DOHH2 (cell line): ENCODE measurements around the gene DPP8.

ENCODE experiments used
- H3F3A ChIP-seq: fragments of 200-600 bp; sonication (generic), shearing (Covaris generic); 2 replicates; pipeline ENCODE4 v1.6.0; 2016; ENCODE audit warnings: antibody characterized with exemption, mild to moderate bottlenecking; ENCODE audit not compliant: control insufficient read depth, insufficient read depth
- H3K27ac ChIP-seq: fragments of 200-600 bp; sonication (generic); 2 replicates; pipeline ENCODE4 v1.5.1; 2014; ENCODE audit warnings: low read depth, mild to moderate bottlenecking, low read length, moderate library complexity
- H3K27me3 ChIP-seq: fragments of 200-600 bp; sonication (generic); 2 replicates; pipeline ENCODE4 v1.6.1; 2014; ENCODE audit warnings: mild to moderate bottlenecking, low read length, mixed read lengths; ENCODE audit not compliant: control insufficient read depth
- H3K36me3 ChIP-seq: fragments of 200-600 bp; sonication (generic); 2 replicates; pipeline ENCODE4 v1.6.1; 2014; ENCODE audit warnings: mild to moderate bottlenecking, low read length, moderate library complexity, mixed read lengths; ENCODE audit not compliant: control insufficient read depth
- H3K4me1 ChIP-seq: fragments of 200-600 bp; sonication (generic); 2 replicates; pipeline ENCODE4 v1.6.1; 2014; ENCODE audit warnings: mild to moderate bottlenecking, low read length, mixed read lengths; ENCODE audit not compliant: control insufficient read depth
- H3K4me2 ChIP-seq: fragments of 200-600 bp; sonication (generic); 2 replicates; pipeline ENCODE4 v1.6.0; 2014; ENCODE audit warnings: mild to moderate bottlenecking, low read length, moderate library complexity
- H3K4me3 ChIP-seq: fragments of 200-600 bp; sonication (generic); 2 replicates; pipeline ENCODE4 v1.5.1; 2014; ENCODE audit warnings: mild to moderate bottlenecking, low read length, mixed read lengths
- H3K79me2 ChIP-seq: fragments of 200-600 bp; sonication (generic); 2 replicates; pipeline ENCODE4 v1.6.1; 2014; ENCODE audit warnings: mild to moderate bottlenecking, low read length, mixed read lengths; ENCODE audit not compliant: control insufficient read depth
- H3K9me2 ChIP-seq: fragments of 200-600 bp; sonication (generic); replicated peaks from 2 replicates; pipeline ENCODE4 v1.6.1; 2014; ENCODE audit warnings: mild to moderate bottlenecking, low read length, mixed read lengths; ENCODE audit not compliant: control insufficient read depth
- H3K9me3 ChIP-seq: fragments of 200-600 bp; sonication (generic); 2 replicates; pipeline ENCODE4 v1.6.1; 2014; ENCODE audit warnings: antibody characterized with exemption, low read length, mixed read lengths; ENCODE audit not compliant: control insufficient read depth, insufficient read depth
- H4K20me1 ChIP-seq: fragments of 200-600 bp; sonication (generic); 2 replicates; pipeline ENCODE4 v1.6.0; 2014; ENCODE audit warnings: low read depth, mild to moderate bottlenecking, antibody characterized with exemption, low read length, moderate library complexity; ENCODE audit not compliant: control insufficient read depth, insufficient read depth
- EZH2phosphoT487 ChIP-seq: fragments of 200-600 bp; sonication (generic); IDR thresholded peaks from 2 replicates; pipeline ENCODE4 v1.6.1; 2017; ENCODE audit warnings: borderline replicate concordance, mild to moderate bottlenecking, antibody characterized with exemption, low read length, moderate library complexity, mixed read lengths
- TF ChIP-seq, protein P1 (sequence below): fragments of 200-600 bp; sonication (generic); IDR thresholded peaks from one replicate; pipeline ENCODE4 v1.5.1; 2014; ENCODE audit warnings: antibody characterized with exemption, mild to moderate bottlenecking, low read depth, low read length; ENCODE audit not compliant: poor library complexity, severe bottlenecking

Gene DPP8

DNA sequence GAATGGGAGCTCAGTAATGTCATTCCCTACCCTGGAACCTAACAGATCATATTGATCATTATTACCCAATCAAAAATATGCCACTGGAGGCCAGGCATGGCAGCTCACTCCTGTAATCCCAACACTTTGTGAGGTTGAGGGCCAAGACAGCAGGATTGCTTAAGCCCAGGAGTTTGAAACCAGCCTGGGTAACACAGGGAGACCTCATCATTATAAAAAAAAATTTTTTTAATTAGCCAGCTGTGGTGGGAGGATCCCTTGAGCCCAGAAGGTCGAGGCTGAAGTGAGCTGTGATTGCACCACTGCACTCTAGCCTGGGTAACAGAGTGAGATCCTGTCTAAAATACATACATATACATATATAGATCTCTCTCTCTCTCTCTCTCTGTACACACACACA is 104.9 kb downstream of the DPP8 start:
- no peaks in the 10 kb centered on the region; the same call in 1 of the 2 replicates for H4K20me1 ChIP-seq
- no peaks in the 10 kb centered on the region for H3K9me2 ChIP-seq
- H3K4me1 ChIP-seq: peaks cover 44% of the 10 kb centered on the region
- H3F3A ChIP-seq: 0 out of 2 replicates have a peak, but pooled peaks cover 4% of the 10 kb centered on the region
- no peaks in the 10 kb centered on the region for H3K9me3 ChIP-seq
- H3K27me3 ChIP-seq: peaks cover 18% of the 10 kb centered on the region
- no peak overlapping the region for H3K4me3 ChIP-seq
- no peak overlapping the region for H3K27ac ChIP-seq
- no peaks in the 10 kb centered on the region for H3K79me2 ChIP-seq
- H3K4me2 ChIP-seq: no peak overlapping the region
- H3K36me3 ChIP-seq: no peaks in the 10 kb centered on the region
- TF ChIP-seq, protein P1, sequence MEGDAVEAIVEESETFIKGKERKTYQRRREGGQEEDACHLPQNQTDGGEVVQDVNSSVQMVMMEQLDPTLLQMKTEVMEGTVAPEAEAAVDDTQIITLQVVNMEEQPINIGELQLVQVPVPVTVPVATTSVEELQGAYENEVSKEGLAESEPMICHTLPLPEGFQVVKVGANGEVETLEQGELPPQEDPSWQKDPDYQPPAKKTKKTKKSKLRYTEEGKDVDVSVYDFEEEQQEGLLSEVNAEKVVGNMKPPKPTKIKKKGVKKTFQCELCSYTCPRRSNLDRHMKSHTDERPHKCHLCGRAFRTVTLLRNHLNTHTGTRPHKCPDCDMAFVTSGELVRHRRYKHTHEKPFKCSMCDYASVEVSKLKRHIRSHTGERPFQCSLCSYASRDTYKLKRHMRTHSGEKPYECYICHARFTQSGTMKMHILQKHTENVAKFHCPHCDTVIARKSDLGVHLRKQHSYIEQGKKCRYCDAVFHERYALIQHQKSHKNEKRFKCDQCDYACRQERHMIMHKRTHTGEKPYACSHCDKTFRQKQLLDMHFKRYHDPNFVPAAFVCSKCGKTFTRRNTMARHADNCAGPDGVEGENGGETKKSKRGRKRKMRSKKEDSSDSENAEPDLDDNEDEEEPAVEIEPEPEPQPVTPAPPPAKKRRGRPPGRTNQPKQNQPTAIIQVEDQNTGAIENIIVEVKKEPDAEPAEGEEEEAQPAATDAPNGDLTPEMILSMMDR: no peak
- TF ChIP-seq EZH2phosphoT487: no peak

DNA sequence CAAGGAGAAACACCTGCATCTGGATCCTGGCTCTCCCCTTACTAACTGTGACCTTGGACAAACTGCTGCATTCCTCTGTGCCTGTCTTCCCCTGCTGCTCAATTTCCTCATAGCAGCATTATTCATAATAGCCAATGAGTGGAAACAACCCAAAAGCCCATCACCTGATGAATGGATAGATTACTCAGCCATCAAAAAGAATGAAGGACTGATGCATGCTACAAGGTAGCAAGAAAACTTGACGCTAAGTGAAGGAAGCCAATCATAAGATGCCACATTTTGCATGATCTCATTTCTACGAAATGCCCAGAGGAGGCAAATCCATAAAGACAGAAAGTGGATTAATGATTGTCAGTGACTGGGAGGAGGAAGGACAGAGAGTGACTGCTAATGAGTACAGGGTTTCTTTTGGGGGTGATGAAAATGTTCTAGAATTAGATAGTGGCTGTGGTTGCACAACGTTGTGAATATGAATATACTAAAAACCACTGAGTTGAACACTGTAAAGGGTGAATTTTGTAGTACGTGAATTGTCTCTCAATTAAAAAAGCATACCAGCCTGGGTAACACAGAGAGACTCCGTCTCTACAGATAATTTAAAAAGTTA is 105.9 kb downstream of the DPP8 start:
- TF ChIP-seq, protein P1: no peak
- no peak for TF ChIP-seq EZH2phosphoT487
- H3F3A ChIP-seq: 0 out of 2 replicates have a peak, but pooled peaks cover 4% of the 10 kb centered on the region
- no peaks in the 10 kb centered on the region for H3K9me3 ChIP-seq
- peaks cover 16% of the 10 kb centered on the region for H3K27me3 ChIP-seq
- H3K27ac ChIP-seq: no peak overlapping the region
- H4K20me1 ChIP-seq: no peaks in the 10 kb centered on the region; the same call in 1 of the 2 replicates
- no peak overlapping the region for H3K4me2 ChIP-seq
- H3K9me2 ChIP-seq: no peaks in the 10 kb centered on the region
- H3K4me3 ChIP-seq: no peak overlapping the region
- H3K36me3 ChIP-seq: no peaks in the 10 kb centered on the region
- no peaks in the 10 kb centered on the region for H3K79me2 ChIP-seq
- H3K4me1 ChIP-seq: peaks cover 44% of the 10 kb centered on the region

DNA sequence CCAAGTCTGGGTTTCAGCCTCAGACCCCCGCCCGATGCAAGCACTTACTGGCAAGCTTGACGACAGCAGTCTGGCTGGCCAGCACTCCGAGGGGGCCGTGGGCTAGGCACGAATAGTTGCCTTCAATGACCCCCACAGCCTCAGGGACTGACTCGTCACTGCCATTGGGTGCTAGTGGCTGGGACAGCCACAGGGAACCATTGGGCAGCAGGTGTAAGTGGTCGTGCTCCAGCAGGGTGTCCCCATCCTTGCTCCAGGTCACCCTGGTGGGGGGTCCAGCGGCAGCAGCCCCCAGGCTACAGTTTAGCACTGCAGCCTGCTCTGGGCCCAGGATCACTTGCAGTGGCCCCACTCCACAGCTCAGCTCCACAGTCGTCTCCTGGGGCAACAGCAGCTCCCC is 106.5 kb downstream of the DPP8 start:
- TF ChIP-seq, protein P1: no peak
- no peak for TF ChIP-seq EZH2phosphoT487
- no peak overlapping the region for H3K27ac ChIP-seq
- H4K20me1 ChIP-seq: no peaks in the 10 kb centered on the region; the same call in 1 of the 2 replicates
- no peak overlapping the region for H3K4me2 ChIP-seq
- no peak overlapping the region for H3K4me3 ChIP-seq
- H3K9me2 ChIP-seq: no peaks in the 10 kb centered on the region
- no peaks in the 10 kb centered on the region for H3K79me2 ChIP-seq
- H3F3A ChIP-seq: 0 out of 2 replicates have a peak, but pooled peaks cover 4% of the 10 kb centered on the region
- peaks cover 15% of the 10 kb centered on the region for H3K27me3 ChIP-seq
- no peaks in the 10 kb centered on the region for H3K9me3 ChIP-seq
- H3K36me3 ChIP-seq: no peaks in the 10 kb centered on the region
- peaks cover 44% of the 10 kb centered on the region for H3K4me1 ChIP-seq
